Tibial artery (tissue), 4 donors: ENCODE measurements around the gene ESYT2.

Experiments used
- DNase-seq, 2 donors: peaks; one replicate each; pipeline ENCODE4 v3.0.0-alpha.2; 2019
- H3K27ac ChIP-seq, 2 donors: fragments of 200-600 bp; sonication (generic) in 1 of 2; 1 replicate in 1 of 2; 2 replicates in 1 of 2; pipeline ENCODE4 v1.5.1; 2018 to 2019; ENCODE audit warnings: mild to moderate bottlenecking in 1 of 2
- H3K27me3 ChIP-seq, 2 donors: fragments of 200-600 bp; sonication (generic) in 1 of 2; one replicate each; pipeline versions ENCODE4 v1.5.1 to v1.6.0; 2016 to 2019
- H3K36me3 ChIP-seq, 3 donors: fragments of 200-600 bp; sonication (generic) in 2 of 3; one replicate each; pipeline ENCODE4 v1.5.1; 2016 to 2019; ENCODE audit warnings: mild to moderate bottlenecking in 2 of 3
- H3K4me1 ChIP-seq, 4 donors: fragments of 200-600 bp; sonication (generic) in 2 of 4; 1 replicate in 3 of 4; 2 replicates in 1 of 4; pipeline ENCODE4 v1.5.1; 2016 to 2019
- H3K4me3 ChIP-seq, 2 donors: fragments of 200-600 bp; sonication (generic) in 1 of 2; 1 replicate in 1 of 2; 2 replicates in 1 of 2; pipeline ENCODE4 v1.5.1; 2018 to 2019; ENCODE audit warnings: mild to moderate bottlenecking in 2 of 2
- H3K9me3 ChIP-seq, 3 donors: fragments of 200-600 bp; sonication (generic) in 1 of 3; one replicate each; pipeline ENCODE4 v1.5.1; 2016 to 2019
- intact Hi-C: fragments of 100-400 bp; cut with DNase I; formaldehyde crosslinking; loops from one replicate; pipeline ENCODE4 v1.15.0; 2023; ENCODE audit warnings: low total_unique reads
- TF ChIP-seq, protein P1 (sequence below), 2 experiments: fragments of 200-600 bp in 1 of 2; fragments of 450-650 bp in 1 of 2; IDR thresholded peaks; one replicate each; pipeline ENCODE4 v1.5.1; 2017 to 2019; ENCODE audit warnings: antibody characterized with exemption in 2 of 2, mild to moderate bottlenecking in 1 of 2, moderate library complexity in 1 of 2

Gene ESYT2

DNA sequence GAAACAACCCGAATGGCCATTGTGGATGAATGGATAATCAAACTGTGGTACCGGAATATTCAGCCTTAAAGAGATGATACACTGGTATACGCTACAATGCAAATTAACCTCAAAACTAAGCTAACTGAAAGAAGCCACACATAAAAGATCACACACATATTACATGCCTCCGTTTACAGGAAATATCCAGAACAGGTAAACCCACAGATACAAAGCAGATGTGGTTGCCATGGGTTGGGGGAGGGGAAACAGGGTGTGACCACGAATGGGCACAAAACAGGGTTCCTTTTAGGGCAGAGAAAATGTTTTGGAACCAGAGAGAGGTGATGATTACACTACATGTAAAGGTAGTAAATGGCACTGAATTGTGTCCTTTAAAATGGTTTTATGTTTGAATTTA, 16.6 kb downstream of the ESYT2 start:
- TF ChIP-seq, protein P1, sequence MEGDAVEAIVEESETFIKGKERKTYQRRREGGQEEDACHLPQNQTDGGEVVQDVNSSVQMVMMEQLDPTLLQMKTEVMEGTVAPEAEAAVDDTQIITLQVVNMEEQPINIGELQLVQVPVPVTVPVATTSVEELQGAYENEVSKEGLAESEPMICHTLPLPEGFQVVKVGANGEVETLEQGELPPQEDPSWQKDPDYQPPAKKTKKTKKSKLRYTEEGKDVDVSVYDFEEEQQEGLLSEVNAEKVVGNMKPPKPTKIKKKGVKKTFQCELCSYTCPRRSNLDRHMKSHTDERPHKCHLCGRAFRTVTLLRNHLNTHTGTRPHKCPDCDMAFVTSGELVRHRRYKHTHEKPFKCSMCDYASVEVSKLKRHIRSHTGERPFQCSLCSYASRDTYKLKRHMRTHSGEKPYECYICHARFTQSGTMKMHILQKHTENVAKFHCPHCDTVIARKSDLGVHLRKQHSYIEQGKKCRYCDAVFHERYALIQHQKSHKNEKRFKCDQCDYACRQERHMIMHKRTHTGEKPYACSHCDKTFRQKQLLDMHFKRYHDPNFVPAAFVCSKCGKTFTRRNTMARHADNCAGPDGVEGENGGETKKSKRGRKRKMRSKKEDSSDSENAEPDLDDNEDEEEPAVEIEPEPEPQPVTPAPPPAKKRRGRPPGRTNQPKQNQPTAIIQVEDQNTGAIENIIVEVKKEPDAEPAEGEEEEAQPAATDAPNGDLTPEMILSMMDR (IDR thresholded peaks at IDR 0.05), result no peak
- DNase-seq, result no peak
- peak overlapping the region; percentile 83 to 87 for H3K27ac ChIP-seq

DNA sequence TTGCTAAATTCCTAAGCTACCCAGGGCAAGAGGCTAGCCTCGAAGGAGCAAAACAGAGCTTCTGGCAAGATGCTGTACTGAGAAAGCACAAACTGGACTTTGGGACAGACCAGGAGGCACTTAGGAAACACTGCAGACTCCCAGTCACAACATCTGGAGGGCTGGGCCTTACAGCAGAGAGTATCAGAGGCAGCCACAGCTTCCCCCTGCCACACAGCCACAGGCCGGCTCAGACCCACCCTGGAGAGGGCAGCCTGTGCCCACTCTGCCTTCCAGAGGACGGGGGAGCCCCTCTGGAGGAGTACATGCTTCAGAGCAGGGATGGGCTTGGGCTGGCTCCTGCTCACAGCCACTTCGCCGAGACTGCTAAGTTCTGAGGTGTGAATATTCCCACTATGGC, 17.4 kb downstream of the ESYT2 start:
- peak overlapping the region; percentile 83 to 87 for H3K27ac ChIP-seq

More for the DNA sequence above, 16.6 kb downstream of the ESYT2 start:
- no peaks in the 10 kb centered on the region for H3K27me3 ChIP-seq
- no peaks in the 10 kb centered on the region for H3K9me3 ChIP-seq
- intact Hi-C loops, result no loop called here
- H3K4me1 ChIP-seq, result peaks cover 0 to 87% (median 68%) of the 10 kb centered on the region in 4 donors
- H3K4me3 ChIP-seq, result no peak overlapping the region
- H3K36me3 ChIP-seq, result peaks cover 0 to 6% (median 5%) of the 10 kb centered on the region in 3 donors

DNA sequence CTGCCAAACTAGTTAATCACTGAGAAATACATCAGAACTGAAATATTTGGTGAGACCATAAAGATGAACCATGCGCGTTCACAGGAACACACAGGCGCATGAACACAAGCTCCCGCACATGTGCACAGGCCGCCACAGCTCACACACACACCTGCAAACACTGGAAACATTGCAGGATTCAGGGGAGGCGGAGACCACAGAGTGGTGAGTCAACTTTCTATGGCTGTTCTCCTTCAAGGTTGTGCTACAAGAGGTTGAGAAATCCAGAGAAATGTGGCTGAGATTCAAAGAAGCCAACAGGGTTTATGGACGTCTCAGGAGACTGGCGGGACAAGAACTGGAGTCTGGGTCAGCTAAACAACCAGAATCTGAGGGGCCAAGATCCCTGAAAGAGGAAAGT, 17.8 kb downstream of the ESYT2 start:
- Histone ChIP-seq H3K36me3 (peaks cover 0 to 9% (median 6%) of the 10 kb centered on the region in 3 donors), H3K9me3 (no peaks in the 10 kb centered on the region), H3K4me3 (peak overlapping the region in 1 of 2 donors; percentile 8), H3K27ac (peak overlapping the region; percentile 83 to 87), H3K4me1 (peaks cover 0 to 77% (median 56%) of the 10 kb centered on the region in 4 donors), H3K27me3 (no peaks in the 10 kb centered on the region)
- intact Hi-C loops, result no loop called here
- TF ChIP-seq, protein P1 (IDR thresholded peaks at IDR 0.05), result no peak
- DNase-seq, result peak in 1 of 2 donors; percentile 50

More for the DNA sequence above, 17.4 kb downstream of the ESYT2 start:
- Histone ChIP-seq H3K9me3 (no peaks in the 10 kb centered on the region), H3K27me3 (no peaks in the 10 kb centered on the region), H3K4me3 (peak overlapping the region in 1 of 2 donors; percentile 8), H3K4me1 (peaks cover 0 to 79% (median 60%) of the 10 kb centered on the region in 4 donors), H3K36me3 (peaks cover 0 to 9% (median 6%) of the 10 kb centered on the region in 3 donors)
- TF ChIP-seq, protein P1 (IDR thresholded peaks at IDR 0.05), result no peak
- DNase-seq, result peak; percentile 65 to 73
- intact Hi-C loops, result no loop called here

DNA sequence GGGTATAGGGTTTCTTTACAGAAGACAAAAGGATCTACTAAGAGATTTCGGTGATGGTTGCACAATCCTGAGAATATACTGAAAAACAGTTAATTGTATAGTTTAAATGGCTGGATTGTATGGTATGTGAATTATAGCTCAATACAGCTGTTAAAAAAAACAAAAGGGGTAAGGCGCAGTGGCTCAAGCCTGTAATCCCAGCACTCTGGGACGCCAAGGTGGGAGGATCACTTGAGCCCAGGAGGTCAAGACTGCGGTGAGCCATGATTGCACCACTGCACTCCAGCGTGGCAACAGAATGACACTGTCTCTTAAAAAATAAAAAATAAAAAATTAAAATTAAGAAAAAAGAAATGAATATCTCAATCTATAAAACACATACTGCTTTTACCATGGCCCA, 18.5 kb downstream of the ESYT2 start:
- H3K27ac ChIP-seq, result peak overlapping the region; percentile 83 to 87
- intact Hi-C loops, result no loop called here
- peaks cover 3 to 9% (median 6%) of the 10 kb centered on the region in 3 donors for H3K36me3 ChIP-seq
- no peaks in the 10 kb centered on the region for H3K27me3 ChIP-seq
- no peaks in the 10 kb centered on the region for H3K9me3 ChIP-seq
- H3K4me1 ChIP-seq, result peaks cover 0 to 77% (median 50%) of the 10 kb centered on the region in 4 donors
- DNase-seq, result no peak
- TF ChIP-seq, protein P1 (IDR thresholded peaks at IDR 0.05), result no peak
- H3K4me3 ChIP-seq, result no peak overlapping the region

DNA sequence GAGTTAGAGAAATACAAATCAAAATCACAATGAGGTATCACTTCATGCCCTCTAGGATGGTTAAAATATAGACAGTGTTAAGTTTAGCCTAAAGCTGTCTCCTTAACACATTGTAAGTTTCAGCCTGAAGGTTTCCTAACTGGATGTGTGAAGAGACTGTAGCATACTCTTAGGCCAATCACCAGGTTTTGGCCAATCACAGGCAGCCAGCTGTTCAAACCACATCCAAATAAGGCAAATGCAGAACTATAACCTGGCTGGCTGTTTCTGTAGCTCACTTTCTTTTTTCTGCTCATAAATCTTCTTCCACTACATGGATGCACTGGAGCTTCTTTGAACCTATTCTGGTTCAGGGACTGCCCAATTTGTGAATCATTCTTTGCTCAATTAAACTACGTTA, 19.7 kb downstream of the ESYT2 start:
- no peak for DNase-seq
- TF ChIP-seq, protein P1 (IDR thresholded peaks at IDR 0.05), result no peak
- Histone ChIP-seq H3K4me3 (no peak overlapping the region), H3K4me1 (peaks cover 0 to 66% (median 38%) of the 10 kb centered on the region in 4 donors), H3K27ac (peak overlapping the region in 1 of 2 donors; percentile 83), H3K36me3 (peaks cover 6 to 11% (median 9%) of the 10 kb centered on the region in 3 donors), H3K9me3 (no peaks in the 10 kb centered on the region), H3K27me3 (no peaks in the 10 kb centered on the region)
- intact Hi-C loops, result no loop called here
